ENCODE data around the gene PRPF6. TPM values are rescaled to one million over a fixed set of nuclear protein-coding genes. Genes with fewer than 3 reads are reported as not detected.

The PRPF6 gene
- total and polyA plus RNA-seq, 2 donors (not counting 1 experiment from before 2014, with no cell fraction given), result 31.7 to 82.9 TPM

DNA sequence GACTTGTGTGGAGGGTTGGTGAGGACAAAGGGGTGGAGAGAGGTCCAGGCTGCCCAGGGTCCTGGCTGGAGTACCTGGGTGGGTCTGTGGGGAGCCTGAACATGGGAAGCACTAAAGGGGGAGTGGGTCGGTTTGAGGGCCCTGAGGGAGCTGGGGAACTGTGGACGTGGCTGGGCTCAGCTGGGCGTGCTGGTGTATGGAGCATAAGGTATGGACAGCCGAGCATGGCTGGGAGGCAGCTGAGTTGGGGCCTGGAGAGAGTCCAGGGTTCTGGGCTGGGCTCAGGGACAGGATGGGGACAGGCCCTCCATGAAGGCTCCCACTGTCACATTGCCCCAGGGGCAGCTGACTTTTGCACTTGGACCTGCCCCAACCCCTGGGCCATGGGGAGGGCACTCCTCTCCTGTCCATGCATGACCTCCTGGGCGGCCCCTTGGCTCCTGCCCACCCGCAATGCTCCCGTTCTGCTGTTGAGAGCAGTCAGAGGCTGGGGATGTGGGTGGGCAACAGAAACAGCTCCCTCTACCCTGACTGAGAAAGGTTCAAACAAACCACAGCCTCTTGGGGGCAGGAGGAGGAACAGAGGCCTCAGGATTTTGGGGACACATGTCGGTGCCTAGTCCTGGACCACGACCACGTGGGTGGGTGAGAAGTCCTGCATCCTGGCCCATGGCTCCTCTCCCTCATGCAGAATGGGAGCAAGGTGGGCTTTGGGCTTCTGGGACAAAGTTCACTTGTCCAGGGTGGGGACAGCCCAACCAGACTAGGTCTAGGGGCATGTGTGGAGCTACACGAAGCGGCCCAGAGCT lies 59.5 kb downstream of the PRPF6 start:
- Histone ChIP-seq H3K27ac (ENCODE audit: low read length in 2 of 2) (no peak overlapping the region), H3K4me2 (replicated peaks; ENCODE audit: low read depth, low read length, poor library complexity, severe bottlenecking) (no peak overlapping the region), H3K36me3 (replicated peaks in 1 of 2; ENCODE audit: control extremely low read depth in 1 of 2, control insufficient read depth in 1 of 2, extremely low read depth in 1 of 2, insufficient read depth in 2 of 2, low read length in 1 of 2) (no peaks in the 10 kb centered on the region), H3K9me3 (ENCODE audit: control extremely low read depth in 1 of 3, control insufficient read depth in 2 of 3, insufficient read depth in 1 of 3, low read length in 2 of 3) (peaks cover 0 to 3% (median 0%) of the 10 kb centered on the region in 3 donors), H3K4me1 (ENCODE audit: control insufficient read depth in 2 of 2, insufficient read depth in 2 of 2, low read length in 2 of 2) (peaks cover 31 to 32% of the 10 kb centered on the region in 2 donors), H3K79me2 (ENCODE audit: control insufficient read depth, insufficient read depth, low read length) (no peaks in the 10 kb centered on the region), H2AFZ (ENCODE audit: insufficient read depth, low read depth, low read length, poor library complexity, severe bottlenecking) (no peak overlapping the region), H3K27me3 (replicated peaks in 1 of 4; ENCODE audit: control extremely low read depth in 1 of 4, control insufficient read depth in 3 of 4, insufficient read depth in 4 of 4, low read length in 3 of 4) (peaks cover 0 to 26% (median 11%) of the 10 kb centered on the region in 4 experiments), H3K4me3 (ENCODE audit: control extremely low read depth in 1 of 5, extremely low read depth in 1 of 5, insufficient read depth in 1 of 5, low read depth in 2 of 5, low read length in 4 of 5) (no peak overlapping the region), H3K9ac (ENCODE audit: low read length) (no peak overlapping the region), H4K20me1 (ENCODE audit: control insufficient read depth, insufficient read depth, low read length, poor library complexity, severe bottlenecking) (peaks cover 6% of the 10 kb centered on the region)
- Mint-ChIP-seq H3K9me3 (ENCODE audit: insufficient read depth) (no peaks in the 10 kb centered on the region), H3K4me1 (peaks cover 23% of the 10 kb centered on the region), H3K4me3 (peak overlapping the region; percentile 59), H3K27me3 (peaks cover 20% of the 10 kb centered on the region), H3K27ac (peak overlapping the region; percentile 32)
- DNase-seq, result no peak
- 68% methylated on average over 11 of the region's 12 CpGs for WGBS (ENCODE audit: insufficient coverage)
- POLR2A ChIA-PET, result no interaction called here
- CTCF ChIA-PET, result interaction anchor here (0.8 to 6.4 kb wide), 12 partner anchors 13 to 155 kb away, joined by 3 to 108 read pairs (median 5); partner anchors contain the start of genes LKAAEAR1, OPRL1, RGS19 and TCEA2
- no peak for ATAC-seq (ENCODE audit: low read depth)
- TF ChIP-seq, protein P1, sequence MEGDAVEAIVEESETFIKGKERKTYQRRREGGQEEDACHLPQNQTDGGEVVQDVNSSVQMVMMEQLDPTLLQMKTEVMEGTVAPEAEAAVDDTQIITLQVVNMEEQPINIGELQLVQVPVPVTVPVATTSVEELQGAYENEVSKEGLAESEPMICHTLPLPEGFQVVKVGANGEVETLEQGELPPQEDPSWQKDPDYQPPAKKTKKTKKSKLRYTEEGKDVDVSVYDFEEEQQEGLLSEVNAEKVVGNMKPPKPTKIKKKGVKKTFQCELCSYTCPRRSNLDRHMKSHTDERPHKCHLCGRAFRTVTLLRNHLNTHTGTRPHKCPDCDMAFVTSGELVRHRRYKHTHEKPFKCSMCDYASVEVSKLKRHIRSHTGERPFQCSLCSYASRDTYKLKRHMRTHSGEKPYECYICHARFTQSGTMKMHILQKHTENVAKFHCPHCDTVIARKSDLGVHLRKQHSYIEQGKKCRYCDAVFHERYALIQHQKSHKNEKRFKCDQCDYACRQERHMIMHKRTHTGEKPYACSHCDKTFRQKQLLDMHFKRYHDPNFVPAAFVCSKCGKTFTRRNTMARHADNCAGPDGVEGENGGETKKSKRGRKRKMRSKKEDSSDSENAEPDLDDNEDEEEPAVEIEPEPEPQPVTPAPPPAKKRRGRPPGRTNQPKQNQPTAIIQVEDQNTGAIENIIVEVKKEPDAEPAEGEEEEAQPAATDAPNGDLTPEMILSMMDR (IDR thresholded peaks at IDR 0.05), result no peak
- no peak for TF ChIP-seq EZH2 (IDR thresholded peaks at IDR 0.05; ENCODE audit: borderline replicate concordance, insufficient read depth, low read depth, low read length, poor library complexity, severe bottlenecking)
- intact Hi-C loops (cut with micrococcal nuclease), result no loop called here
